Measurements from ENCODE around the gene CPLANE1.
"Not testable (repeated sequence)": the region's sequence is repeated elsewhere in the genome, so short reads cannot be mapped to it uniquely, and the experiment has no call there.

CPLANE1 gene

GRCh38 chr5:37248970-37249814 is at the start of gene CPLANE1:
Gene CPLANE1 (minus strand): TSS chr5:37249376. CDS start chr5:37247698, 1,678 bp downstream.
- DNase-seq: peak; percentile 68

- DNase-seq: not testable (repeated sequence)
These were observed 47.1 kb upstream of the CPLANE1 start for GRCh38 chr5:37296313-37296712.

- DNase-seq: no peak
These were observed 34.1 kb upstream of the CPLANE1 start for GRCh38 chr5:37283214-37283820.

DNA sequence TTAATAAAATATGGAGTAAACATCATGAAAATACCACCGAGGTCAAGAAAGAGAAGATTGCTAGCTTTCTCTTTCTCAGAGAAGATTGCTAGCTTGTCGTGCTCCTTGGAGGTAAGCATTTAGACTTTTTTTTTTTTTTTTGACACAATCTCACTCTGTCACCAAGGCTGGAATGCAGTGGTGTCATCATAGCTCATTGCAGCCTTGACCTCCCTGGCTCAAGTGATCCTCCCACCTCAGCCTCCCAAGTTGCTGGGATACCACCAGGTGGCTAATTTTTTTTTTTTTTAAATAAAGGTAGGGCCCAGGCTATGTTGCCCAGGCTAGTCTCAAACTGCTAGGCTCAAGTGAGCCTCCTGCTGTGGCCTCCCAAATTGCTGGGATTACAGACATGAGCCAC is 26.3 kb upstream of the CPLANE1 start:
- DNase-seq: no peak

DNA sequence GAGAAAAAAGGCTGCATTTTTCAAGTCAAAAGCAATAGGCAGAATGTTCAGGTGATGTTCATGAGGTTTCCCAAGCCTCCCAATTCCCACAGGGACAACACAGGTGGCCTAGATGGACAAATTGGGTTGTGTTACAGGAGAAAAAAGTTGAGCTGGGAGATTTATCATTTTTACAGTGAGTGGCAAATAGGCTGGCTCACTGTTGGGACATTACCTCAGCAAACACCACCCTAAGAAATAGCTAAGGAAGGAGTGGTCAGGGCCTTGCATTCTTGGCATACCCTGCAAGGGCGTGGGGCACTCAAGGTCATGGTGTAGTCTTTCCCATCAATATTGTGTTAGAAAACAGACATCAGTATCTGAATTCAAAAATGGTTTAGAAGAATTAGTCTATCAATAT is 23.3 kb upstream of the CPLANE1 start:
- no peak for DNase-seq

- DNase-seq: not testable (repeated sequence)
These were observed 18.9 kb upstream of the CPLANE1 start for GRCh38 chr5:37268100-37268499.

GRCh38 chr5:37255774-37256358 is 6.7 kb upstream of the CPLANE1 start:
- DNase-seq: no peak

GRCh38 chr5:37254581-37254980 is 5.4 kb upstream of the CPLANE1 start:
- no peak for DNase-seq

DNA sequence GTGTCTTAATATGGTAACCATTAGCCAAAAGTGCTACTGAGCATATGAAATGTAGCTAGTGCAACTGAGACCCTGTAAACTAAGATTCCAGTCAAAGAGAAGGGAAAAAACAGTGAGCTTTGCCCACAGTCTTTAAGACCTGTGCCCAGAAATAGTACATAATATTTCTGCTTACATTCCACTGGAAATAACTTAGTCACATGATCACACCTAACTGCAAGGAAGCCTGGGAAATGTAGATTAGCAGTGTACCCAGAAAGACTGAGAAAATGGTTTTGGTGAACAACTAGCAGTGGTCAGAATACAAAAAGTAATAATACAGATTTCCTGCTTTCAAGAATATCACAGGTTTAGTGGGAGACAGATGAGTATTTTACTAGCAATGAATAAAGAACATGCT is 2.5 kb upstream of the CPLANE1 start:
- no peak for DNase-seq

DNA sequence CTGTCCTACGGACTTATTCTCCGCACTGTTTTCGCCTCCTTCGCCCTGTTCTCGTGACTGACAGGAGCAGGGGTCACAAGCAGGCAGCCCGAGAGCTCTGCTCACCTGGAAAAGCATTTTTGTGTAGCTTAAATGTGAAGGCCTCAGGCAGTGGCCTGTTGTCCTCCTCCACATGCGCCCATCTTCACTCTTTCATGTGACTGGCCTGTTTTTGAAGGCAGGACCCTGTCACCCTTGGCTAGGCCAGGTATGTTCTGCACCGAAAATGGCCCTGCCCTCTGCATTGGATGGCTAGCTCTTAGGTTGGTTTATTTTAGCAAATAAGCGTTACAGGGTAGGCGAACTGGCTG is 614 bp upstream of the CPLANE1 start:
- no peak for DNase-seq

DNA sequence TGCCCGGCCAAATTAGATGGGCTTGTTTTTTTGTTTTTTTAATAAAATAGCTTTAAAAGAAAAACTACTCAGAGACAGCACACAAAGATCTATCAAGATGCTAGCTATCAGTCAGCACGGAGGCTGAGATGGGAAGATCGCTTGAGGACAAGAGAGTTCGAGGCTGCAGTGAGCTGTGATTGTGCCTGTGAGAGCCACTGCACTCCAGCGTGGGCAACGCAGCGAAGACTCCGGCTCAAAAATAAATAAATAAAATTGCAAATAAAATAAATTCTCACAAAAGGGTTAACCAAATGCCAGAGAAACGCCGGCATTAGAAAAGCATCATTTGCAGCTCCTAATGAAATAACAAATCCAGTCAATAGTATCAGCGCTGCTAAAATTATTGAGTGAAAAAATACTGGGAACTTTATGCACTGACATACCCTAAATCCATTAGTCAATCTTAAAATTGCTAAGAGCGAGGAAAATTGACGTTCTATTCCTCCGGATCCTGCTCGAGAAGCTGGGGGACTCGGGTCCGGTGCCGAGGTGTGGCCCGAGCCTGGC is 681 bp downstream of the CPLANE1 start:
- DNase-seq: no peak

DNA sequence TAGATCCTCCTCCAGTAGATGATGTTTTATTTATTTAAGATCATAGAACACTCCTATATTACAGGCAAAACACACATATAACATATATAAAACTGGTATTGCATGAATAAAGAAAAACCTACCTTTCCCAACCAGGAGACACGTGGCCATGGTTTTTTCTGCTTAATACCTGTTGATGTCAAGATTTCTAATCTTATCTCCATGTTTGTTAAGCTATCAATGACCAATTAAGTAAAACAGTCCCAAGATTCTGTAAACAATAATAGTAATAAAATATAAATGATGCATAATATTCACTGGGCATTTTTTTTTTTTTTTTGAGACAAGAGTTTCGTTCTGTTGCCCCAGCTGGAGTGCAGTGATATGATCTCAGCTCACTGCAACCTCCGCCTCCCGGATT is 1.7 kb downstream of the CPLANE1 start:
- DNase-seq: no peak

- DNase-seq: no peak
These were observed 2.1 kb downstream of the CPLANE1 start for GRCh38 chr5:37247036-37247435.

DNA sequence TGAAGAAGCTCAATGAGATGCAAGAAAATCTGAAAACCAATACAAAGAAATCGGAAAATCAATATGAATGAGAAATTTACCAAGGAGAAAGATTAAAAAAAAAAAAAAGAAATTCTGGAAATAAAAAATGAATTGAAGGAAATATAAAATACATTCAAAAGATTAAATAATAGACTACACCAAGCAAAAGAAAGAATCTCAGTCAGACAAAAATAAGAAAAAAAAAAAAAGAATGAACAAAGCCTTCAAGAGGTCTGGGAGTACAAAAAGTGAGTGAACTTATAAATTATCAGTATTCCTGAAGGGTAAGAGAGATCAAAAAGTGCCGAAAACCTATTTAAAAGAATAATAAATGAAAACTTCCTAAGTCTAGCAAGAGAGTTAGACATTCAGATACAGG is 14.9 kb downstream of the CPLANE1 start:
- DNase-seq: no peak

- no peak for DNase-seq
These were observed 22.8 kb downstream of the CPLANE1 start for GRCh38 chr5:37226377-37226776.

- DNase-seq: no peak
These were observed 27.0 kb downstream of the CPLANE1 start for GRCh38 chr5:37222181-37222580.

DNA sequence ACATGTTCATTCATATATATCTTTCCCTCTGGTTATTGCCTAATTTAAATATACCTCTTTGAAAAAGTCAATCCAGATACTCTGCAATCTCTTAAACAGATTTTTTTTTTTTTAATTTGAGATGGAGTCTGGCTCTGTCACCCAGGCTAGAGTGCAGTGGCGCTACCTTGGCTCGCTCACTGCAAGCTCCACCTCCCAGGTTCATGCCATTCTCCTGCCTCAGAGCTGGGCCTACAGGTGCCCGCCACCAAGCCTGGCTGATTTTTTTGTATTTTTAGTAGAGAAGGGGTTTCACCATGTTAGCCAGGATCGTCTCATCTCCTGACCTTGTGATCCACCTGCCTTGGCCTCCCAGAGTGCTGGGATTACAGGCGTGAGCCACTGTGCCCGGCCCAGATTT is 28.8 kb downstream of the CPLANE1 start:
- DNase-seq: not testable (repeated sequence)

DNA sequence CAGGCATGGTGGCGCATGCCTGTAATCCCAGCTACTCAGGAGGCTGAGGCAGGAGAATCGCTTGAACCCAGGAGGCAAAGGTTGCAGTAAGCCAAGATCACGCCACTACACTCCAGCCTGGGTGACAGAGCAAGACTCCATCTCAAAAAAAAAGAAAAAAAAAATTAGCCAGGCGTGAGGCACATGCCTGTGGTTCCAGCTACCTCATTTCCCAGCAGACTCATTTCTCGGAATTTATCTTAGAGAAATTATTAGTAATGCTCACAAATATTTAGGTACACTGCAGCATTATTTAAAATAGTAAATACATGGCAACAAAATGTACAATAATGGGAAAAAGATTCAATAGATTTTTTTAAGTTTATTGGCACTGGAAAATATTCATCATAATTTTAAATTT is 29.8 kb downstream of the CPLANE1 start:
- DNase-seq: not testable (repeated sequence)

GRCh38 chr5:37217976-37218375 is 31.2 kb downstream of the CPLANE1 start:
- DNase-seq: no peak

DNA sequence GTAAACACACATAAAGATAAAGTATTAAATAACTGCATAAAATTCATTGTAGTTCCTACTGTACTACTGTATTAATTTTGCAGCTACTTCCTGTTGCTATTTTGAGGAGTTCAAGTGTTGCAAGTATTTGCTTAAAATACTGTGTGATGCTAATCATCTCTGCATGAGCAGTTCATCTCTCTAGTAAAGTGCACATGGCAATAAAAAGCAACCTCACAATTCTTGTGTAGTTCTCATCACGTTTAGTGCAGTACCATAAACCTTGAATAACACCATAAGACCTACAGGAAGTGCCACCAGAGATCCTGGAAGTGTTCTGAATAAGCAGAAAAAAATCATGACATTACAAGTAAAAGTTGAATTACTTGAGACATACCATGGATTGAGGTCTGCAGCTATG is 34.6 kb downstream of the CPLANE1 start:
- DNase-seq: no peak

DNA sequence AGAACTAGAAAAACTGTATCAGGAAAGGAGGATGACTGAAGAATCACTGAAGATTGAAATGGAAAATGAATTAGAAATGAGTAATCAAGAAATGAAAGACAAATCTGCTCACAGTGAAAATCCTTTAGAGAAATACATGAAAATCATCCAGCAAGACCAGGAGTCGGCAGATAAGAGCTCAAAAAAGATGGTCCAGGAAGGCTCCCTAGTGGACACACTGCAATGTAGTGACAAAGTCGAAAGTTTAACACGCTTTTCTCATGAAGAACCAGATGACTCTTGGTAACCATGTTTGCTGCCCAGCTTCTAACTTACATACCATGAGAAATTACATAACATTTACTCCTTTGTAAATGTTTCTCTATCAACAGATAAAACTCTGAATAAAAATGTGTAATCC is 37.1 kb downstream of the CPLANE1 start:
- DNase-seq: no peak

- DNase-seq: no peak
These were observed 37.5 kb downstream of the CPLANE1 start for GRCh38 chr5:37211661-37212060.

- DNase-seq: peak; percentile 32
These were observed 40.0 kb downstream of the CPLANE1 start for GRCh38 chr5:37208883-37209797.
